ENCODE data around the gene PLAAT2.

The PLAAT2 gene

GRCh38 chr11:63537293-63538101 lies 25.7 kb downstream of the PLAAT2 start:
- TF ChIP-seq CTCF (conservative IDR thresholded peaks at IDR 0.05) = no peak; the same call in 1 of the 2 replicates
- peak overlapping the region; percentile 96 for H3K27ac ChIP-seq

DNA sequence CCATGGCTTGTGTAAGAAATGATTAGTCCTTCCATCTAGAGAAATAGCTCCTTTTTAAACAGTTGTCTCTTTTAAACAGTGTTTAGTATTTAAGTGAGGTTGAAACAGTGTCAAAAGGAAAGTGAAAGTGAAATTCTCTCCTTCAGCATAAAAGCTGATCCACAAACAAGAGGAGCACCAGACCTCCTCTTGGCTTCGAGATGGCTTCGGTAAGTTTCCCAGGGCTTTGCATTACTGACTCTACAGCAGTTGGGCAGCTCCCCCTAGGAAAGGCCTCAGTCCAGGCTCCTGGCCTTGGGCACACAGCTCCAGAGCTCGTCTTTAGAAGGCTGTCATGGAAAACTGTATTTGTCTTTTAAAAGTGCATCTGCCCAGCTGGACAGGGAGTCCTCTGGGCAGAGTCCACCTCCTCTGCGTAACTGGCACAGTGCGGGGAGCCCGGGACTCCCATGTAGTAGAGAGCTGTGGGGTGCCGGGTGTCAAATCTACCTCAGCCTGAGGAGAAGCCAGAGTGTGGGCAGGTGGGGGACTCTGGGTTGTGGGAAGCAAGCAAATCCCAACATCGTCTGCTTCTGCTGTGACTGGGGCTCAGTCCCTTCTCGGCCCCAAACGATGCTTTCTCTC lies 26.4 kb downstream of the PLAAT2 start, which contains the start of gene PLAAT4:
PLAAT4 (plus strand) TSS at position 140 of the 624 bp plus-strand sequence; CDS start at position 201, 61 bp downstream.
- H3K27ac ChIP-seq = peak within 1 kb of the TSS; percentile 96
- no peak for TF ChIP-seq CTCF (conservative IDR thresholded peaks at IDR 0.05)

- TF ChIP-seq CTCF (conservative IDR thresholded peaks at IDR 0.05) = no peak
- H3K27ac ChIP-seq = peak overlapping the region; percentile 96; the same call in 1 of the 2 replicates
These were observed 27.4 kb downstream of the PLAAT2 start for GRCh38 chr11:63535734-63536133.

- no peak overlapping the region; the same call in 1 of the 2 replicates for H3K27ac ChIP-seq
- TF ChIP-seq CTCF (conservative IDR thresholded peaks at IDR 0.05) = no peak
These were observed 28.2 kb downstream of the PLAAT2 start for GRCh38 chr11:63534895-63535461.

- no peak for TF ChIP-seq CTCF (conservative IDR thresholded peaks at IDR 0.05)
- no peak overlapping the region; the same call in 1 of the 2 replicates for H3K27ac ChIP-seq
These were observed 29.1 kb downstream of the PLAAT2 start for GRCh38 chr11:63534076-63534475.

DNA sequence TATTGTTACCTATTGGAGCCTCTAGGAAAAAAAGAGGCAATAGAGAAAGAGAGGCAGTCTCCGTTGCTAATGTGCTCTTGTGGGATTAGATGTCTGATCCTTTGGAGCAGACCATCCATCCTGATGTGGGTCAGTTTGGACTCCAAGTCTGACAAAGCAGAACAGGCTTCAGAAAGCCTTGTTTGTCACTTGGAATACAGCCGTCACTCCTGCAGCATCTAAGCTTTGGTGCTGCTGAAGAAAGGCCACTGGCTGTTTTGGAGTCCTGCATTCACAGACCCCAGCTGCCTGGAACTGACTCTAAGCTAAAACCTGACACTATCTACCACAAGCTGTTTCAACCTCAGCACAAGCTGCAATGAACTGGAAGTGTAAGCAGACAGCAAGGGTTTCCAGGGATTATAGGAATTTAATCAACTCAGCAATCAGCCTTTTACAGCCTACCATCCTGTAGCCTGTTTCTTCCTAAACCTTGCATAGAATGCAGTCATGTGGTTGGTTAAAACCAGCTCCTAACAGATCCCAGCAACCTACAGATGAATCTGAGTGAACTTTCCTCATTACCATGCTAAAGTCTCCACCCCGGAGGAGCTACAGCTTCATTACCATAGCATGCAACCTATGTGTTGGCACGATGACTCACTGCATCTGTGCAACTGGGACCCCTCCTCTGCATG lies 30.2 kb downstream of the PLAAT2 start:
- peak overlapping the region; percentile 22 for H3K27ac ChIP-seq

More for the DNA sequence above, 30.2 kb downstream of the PLAAT2 start:
- TF ChIP-seq CTCF (conservative IDR thresholded peaks at IDR 0.05) = no peak
